SW 1271 (cell line): ENCODE data around the gene NOL9.
"Not testable (repeated sequence)": the region's sequence is repeated elsewhere in the genome, so short reads cannot be mapped to it uniquely, and the experiment has no call there.

Experiments
- DNase-seq, 2 experiments: peaks; one replicate each; lab custom pipeline; 2025; lab: John Stamatoyannopoulos, UW

The NOL9 gene

DNA sequence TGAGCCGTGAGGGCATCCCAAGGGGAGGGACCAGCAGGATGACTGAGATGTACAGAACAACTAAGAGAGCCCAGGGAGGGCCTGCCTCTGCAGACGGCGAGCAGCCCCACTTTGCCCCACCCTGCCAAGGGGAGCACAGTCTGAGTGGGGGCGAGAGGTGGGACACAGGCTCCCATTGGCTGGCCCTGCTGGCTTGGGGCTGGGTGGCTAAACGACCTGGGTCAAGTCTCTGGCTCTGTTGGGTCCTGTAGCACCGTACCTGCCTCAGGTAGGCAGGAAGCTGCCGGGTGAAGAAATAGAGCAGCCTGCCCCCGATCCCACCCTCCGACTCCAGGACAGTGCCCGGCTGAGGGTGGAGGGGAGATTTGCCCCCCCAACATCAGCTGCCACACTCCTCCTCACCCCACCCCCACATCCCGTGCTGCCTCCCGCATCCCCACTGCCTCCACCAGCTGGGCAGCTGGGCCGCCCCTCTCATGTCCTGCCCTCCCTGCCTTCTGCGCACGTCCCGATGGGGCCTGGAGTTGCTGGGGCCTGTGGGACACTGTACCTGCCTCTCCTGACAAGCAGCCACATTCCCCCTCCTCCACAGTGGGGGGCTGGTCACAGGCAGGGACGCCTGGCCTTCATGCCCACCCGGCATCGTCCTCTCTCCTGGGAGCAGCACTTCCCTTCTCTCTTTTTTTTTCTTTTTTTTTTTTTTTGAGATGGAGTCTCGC, 50.3 kb downstream of the NOL9 start:
- DNase-seq = no peak

DNA sequence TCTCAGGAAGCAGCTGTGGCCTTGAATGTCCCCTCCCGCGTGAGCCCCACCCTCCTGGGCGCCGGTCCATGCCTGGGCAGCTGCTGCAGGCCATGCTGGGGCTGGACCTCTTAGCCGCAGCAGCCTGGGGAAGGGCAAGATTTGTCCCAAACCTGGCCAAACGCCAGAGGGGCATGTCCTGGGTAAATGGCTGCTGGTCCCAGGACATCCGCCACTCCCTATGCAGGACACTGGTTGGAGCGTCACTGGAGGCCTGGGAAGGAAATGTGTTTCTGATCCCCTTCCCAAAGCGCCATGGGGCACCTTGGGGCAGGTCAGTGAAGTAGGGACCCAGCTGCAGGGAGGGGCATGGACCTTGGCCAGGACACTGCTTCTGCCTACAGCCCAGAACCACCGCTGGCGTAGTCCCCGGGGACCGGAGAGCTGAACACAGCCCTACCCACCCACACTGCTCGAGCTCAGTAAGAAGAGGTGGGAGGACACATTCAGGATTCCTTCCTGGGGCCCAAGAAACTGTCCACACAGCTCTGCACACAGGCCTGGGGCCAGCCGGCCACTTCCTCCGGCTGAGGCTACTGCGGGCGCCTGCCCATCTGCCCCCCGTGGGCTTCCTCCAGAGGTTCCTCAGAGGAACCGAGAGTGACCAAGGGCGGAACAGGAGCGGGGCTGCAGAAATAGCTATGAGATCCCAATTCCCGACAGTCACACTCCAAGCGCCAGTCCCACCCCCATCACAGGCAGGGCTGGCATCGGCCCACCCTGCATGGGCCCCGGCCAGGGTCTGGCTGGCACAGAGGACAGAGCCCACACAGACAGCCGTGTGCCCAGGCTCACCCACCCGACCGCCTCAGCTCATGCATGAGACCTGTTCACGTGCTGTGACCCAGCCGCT, 52.1 kb downstream of the NOL9 start:
- no peak for DNase-seq

DNA sequence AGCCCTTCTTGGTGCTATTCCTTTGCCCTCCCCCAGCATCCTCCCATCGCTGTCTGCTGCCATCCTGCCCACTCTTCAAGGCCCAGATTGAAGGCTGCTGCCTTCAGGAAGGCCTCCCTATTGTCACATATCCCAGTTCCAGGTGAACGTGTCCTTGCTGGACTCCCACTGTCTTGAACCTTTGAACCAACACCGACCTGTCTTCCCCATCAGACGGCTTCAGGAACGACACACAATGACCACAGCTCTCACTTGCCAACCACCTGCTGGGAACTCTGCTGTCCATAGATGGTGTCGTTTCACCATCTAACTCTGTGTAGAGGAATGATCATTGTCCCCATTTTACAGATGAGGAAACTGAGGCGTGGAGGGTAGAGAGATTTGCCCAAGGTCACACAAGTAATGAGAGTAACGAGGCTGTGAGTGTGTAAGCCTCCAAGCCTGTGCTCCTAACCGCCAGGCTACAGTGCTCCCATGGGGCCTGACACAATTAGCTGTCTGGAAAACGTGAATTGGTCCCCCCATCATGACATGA, 53.0 kb downstream of the NOL9 start:
- DNase-seq = no peak

DNA sequence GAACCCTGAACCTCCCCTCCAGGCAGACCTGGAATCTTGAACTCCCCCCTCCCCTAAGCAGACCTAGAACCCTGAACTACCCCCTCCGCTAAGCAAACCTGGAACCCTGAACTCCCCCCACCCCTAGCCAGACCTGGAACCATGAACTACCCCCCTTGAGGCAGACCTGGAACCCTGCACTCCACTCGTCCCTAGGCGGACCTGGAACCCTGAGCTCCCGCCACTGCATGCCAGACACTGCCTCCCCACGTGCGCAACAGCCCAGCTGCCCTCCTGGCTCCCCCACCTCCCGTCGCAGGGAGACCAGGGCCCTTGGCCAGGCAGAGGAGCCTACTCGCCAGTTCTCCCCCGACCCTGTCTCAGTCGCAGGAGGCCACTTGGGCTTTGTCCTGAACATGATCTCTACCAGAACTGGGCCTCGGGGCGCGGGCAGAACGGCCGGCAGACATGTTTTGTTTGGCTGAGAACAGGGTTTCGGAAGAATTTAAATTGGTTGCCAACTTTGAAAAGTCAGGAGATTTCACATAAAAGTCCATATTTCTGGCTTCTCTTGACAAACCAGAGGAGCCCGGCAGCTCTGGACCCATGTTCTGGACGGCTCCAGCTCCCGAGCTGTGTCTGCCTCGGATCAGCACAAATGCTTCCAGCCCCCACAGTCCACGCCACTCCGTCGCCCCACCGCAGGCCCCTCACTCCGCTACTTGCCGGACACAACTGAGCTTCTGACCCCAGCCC, 53.6 kb downstream of the NOL9 start:
- no peak for DNase-seq

DNA sequence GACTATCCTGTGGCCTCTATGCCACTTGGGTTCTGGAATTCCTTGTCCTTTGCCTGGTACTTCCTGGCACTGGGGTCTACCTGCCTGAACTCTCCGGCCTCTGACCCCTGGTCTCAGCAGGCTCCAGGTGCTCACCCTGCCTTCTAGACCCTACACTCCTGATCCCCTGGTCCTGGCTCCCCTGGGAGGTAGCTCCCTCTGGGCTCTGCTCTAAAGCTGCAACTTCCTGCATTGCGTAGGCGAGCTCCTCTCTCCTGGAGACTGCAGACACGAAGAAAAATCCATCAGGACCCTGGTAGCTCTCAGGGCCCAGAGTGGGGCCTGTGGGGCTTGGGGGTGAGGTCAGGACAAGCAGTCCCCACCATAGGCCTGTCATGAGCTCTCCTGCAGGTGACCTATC, 55.0 kb downstream of the NOL9 start:
- DNase-seq = no peak

DNA sequence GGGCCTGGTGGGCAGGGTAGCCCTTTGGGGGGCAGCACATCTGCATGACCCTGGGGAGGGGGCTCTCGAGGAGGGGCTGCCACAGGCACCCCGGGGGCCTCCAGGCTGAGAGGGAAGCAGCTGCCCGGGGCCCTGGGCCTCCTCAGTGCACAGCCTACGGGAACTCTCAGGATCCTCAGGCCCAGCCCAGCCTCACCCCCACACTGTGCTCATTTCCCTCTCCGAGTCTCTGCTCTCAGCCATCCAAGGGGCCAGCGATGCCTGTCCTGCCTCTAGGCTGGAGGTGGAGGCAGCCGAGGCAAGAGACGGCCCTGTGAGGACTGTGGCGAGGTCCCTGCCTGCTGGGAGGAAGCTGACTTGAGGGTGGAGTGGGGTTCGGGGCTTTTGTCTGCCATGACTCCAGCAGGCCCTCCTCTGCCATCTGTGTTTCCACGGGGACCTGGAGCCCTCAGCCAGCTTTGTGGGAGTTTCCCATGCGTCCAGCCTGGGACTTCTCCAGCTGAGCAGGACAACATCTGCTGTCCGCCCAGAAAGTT, 55.7 kb downstream of the NOL9 start:
- no peak for DNase-seq

DNA sequence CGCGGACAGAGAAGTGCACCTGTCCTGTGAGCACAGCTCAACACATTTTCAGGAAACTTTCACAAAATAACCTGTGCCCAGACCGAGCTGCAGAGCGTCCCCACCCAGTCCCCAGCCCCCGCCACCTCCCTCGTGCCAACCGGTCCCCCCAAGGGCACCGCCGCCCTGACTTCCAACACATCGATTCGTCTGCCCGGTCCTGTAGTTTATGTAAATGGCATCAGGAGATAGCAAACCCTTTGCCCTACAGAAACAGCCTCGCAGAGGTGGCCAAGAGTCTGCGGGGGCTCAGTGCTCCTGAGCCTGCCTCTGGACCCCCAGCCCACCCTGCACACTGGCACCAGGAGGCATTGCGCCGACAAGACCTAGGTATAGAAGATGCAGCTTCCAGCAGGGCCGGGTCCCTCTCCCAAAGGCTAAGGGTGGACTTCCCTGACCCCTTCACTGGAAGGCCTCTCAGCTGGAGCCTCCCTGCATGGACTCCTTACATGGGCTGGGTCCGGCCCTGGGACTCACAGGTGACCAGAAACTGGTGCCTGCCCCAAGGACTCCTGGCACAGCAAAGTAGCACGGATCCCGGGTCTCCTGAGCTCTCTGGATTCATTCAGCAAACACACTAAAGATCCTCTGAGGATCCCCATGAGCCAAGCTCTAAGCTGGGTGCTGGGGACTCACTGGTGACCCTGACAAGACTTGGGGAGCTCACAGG, 56.3 kb downstream of the NOL9 start:
- DNase-seq = no peak

DNA sequence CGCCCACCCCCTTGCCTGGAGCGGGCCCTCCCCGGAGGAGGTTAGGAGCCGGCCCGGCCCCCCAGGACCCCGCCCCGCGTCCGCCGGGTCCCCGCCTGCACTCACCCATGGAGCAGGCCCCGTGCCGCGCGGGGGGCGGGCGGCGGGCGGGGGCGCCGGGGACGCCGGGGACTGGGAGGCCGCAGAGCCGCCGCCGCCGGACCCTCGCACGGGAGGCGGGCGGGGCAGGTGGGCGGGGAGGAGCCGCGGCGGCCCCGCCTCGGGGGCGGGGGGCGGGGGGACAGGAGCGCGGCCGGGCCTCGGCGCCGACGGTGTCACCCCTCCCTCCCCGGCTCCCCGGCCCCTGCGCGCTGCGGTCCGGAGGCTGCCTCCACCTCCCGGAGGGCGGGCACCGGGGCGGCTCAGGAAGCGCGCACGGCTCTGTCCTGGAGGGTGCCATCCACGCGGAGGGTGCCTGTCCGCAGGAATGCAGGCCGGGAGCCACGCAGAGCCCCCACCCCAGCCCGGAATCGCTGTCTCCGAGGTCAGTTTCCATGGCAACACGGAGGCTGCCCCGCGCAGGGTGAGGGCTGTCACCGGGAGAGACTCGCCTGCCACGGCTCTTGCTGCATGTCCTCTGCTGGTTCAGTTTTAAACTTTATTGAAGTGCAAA, 57.0 kb downstream of the NOL9 start:
- DNase-seq = peak in 1 of 2 experiments; percentile 56

DNA sequence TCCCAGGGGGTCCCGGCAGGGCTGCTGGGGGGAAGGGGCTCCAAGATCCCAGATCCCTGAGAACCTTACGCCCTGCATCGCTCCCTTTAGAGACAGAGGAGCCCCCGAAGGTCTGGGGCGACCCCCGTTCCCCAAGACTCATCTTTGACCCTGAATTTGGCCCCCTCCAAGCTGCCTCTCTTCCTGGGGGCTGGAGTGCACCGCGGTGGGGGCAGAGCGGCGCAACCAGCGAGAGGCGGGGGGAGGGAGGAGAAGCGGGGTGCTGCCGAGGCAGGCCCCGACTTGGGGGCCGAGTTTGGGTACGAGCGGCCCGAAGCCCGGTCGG, 57.5 kb downstream of the NOL9 start:
- DNase-seq = no peak

DNA sequence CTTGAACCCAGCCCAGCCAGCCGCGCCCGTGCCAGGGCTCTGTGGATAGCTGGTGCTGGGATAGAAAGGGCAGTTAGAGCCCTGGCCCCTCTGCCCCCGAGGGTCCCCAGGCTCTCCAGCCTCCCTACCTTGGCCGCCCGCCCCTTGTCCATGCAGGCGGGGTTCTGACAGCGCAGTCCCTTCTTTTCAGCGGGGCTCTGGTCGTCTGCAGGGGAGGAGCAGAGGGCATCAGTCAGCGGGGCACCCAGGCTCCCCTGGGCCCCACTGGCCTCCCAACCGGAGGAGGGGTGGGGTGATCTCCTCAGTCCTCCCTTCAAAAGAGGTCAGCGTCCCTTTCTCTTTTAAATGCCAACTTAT, 58.0 kb downstream of the NOL9 start:
- DNase-seq = no peak

DNA sequence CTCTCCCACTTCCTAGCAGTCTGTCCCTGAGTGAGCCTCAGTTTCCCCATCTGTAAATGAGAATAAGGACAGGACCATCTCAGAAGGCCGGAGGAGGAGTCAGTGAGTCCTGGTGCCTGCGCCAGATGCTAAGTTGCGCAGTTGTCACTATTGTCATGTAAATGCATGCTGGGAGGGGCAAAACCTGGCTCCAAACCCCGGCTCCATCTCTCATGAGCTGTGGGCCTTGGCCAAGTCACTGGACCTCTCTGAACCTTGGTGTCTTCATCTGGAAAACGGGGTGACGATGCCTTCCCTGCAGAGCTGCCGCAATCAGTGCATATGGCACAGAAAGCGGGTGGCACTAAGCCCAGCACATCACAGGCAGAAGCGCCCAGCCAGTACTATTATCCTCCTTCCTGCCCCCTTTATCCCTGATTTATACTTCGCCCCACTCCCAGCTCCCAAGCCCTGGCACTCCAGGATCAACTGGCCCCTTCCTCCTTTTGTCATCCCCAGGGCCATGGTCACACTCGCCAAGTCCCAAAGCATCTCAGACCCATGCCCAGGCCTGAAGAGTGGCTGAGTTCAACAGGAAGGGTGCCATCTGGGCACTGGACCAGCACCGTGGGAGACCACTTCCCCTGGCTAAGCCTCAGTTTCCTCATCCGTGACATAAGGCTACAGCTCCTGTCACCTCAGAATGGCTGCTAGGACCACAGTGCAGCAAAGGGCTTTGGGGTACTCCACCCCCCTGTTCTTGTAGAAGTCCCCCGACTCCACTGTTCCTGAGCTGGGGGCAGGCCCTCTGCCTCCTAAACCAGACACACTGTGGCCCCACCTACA, 58.6 kb downstream of the NOL9 start:
- DNase-seq = no peak

DNA sequence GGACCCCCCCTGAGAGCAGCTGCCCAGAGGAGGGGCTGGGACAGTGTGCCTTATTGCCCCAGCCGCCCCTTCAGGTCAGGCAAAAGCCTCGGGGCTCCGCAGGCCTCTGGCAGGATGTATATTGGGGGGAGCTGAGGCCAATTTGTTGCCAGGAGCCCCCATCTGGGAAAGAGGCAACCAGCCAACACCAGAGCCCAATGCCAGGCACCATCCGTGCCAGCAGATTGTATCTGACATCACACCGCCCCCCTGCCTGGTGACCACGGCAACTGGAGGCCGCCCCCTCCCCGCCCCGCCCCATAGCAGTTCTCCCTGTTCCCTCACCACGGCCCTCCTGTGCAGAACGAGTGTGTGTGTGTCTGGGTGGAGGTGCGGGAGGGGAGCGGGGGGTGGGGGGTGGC, 59.3 kb downstream of the NOL9 start:
- no peak for DNase-seq

DNA sequence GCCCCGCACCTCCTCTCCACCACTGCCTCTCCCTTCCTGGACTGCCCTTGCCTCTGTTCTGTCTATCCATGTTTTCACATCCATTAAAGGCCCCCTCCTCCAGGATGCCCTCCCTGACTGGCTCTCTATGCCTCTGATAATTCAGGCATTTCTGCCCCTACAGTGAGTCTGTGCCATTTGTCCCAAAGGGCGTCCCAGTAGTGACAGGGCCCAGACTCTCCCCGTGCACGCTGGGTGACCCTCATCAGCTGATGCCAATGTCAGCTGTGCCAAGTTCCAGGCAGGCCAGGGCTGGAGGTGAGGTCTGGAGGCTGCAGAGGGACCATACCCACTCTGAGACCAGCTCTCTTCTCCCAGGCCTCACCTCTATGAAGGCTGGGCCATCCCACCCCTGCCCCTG, 59.7 kb downstream of the NOL9 start:
- DNase-seq = no peak

DNA sequence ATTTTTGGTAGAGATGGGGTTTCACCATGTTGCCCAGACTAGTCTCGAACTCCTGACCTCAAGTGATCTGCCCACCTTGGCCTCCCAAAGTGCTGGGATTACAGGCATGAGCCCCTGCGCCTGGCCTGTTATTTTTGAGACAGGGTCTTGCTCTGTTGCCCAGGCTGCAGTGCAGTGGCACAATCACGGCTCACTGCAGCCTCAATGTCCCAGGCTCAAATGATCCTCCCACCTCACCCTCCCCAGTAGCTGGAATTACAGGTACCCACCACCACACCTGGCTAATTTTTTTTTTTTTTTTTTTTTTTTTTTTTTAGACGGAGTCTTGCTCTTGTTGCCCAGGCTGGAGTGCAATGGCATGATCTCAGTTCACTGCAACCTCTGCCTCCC, 60.5 kb downstream of the NOL9 start:
- not testable (repeated sequence) for DNase-seq

DNA sequence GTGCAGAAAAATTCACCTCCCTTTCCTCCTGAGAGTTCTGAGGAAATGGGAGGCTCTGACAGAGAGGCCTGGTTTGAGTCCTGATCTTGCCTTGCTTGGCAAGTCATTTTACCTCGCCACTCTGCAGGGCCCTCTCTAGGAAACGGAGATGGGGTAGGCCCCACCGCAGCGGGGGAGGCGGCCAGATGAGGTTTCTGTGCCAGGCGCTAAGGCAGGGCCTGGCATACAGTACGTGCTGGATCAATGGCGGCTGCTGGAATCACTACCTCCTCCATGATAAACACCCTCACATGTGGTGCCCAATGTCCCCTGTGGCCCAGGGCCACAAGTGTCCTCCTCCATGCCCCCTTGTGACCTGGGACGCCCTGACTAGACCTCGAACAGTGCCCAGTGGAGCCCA, 62.3 kb downstream of the NOL9 start:
- no peak for DNase-seq

DNA sequence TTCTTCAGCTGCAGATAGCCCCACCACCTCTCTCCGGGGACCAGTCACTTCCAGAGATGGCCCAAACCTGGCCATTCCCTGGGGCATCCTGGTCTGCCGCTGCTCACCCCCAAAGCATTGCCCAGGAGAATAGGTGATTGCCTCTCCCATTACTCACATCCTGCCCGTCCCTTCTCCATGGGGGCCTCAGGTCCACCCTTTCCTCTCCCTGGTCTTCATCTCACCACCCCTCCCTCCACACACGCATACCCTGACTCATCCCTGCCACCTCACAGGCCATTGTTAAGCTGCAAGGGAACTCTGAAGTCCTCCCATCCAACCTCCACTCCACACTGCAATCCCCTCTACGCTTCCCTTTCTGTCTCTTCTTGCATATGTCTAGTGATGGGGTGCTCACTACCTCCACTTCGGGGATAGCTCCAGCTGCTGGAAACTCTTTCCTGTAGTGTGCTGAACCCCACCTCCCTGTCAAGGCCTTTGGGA, 62.8 kb downstream of the NOL9 start, which contains the start of gene PLEKHG5:
Gene PLEKHG5, minus strand, starts transcription at position 188 of the 483 bp plus-strand sequence. CDS start 14,096 bp downstream, outside the sequence.
- peak; percentile 86 for DNase-seq

DNA sequence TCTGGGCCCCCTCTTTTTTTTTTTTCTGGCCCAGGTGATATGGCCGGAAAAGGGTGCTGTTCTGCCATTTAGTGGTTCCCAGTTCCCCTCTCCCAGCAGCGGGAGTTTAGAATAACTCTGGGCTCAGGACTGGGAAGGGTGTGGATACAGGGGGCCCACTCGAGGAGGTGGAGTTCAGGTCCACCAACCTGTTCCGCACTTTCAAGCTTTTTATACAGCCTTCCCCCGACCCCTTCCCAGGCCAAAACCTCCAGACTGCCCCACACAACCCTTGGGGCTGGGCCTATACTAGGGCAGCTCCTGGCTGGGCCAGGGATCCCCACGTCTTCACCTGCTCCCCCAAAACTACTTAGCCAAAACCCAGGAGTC, 63.2 kb downstream of the NOL9 start:
- peak in 1 of 2 experiments; percentile 38 for DNase-seq

DNA sequence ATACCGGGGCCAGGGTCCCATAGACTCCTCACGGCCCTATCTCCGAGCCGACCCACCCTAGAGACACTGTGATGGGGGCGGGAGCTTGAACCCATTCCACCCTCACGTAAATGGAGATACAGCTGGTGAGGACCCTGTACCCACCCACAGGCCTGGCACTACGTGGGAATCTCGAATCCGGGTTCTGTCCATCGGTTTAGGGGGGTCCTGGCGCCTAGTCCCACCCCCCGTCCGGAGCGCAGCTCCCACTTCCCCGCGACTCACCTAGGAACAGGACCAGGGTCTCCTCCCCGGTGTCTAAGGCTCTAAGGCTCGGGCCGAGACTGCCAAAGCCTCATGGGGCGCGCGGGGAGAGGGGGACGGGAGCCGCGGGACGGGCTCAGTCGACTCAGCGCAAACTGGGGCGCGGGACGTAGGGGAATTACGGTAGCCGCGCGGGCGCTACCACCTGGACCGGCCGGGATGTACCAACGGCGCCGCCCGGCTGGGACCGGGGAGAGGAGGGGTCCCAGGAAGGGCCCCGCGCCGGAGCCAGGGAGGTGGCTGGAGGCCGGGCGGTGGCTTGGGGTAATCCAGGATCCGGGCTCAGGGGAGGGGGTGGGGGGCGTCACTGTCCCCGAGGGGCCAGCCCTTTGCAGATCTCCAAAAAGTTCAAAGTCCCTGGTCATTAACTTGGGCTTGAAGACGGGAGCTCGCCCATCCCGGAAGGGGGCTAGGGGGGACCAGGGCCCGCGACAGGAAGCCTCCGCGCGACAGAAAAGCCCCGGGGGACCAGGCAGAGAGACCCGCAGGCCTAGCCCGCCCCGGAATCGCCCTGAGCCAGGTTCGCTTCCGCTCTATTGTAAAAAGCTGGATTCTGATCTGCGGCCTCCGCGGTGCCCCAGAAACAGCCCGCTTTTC, 63.9 kb downstream of the NOL9 start:
- peak in 1 of 2 experiments; percentile 36 for DNase-seq

DNA sequence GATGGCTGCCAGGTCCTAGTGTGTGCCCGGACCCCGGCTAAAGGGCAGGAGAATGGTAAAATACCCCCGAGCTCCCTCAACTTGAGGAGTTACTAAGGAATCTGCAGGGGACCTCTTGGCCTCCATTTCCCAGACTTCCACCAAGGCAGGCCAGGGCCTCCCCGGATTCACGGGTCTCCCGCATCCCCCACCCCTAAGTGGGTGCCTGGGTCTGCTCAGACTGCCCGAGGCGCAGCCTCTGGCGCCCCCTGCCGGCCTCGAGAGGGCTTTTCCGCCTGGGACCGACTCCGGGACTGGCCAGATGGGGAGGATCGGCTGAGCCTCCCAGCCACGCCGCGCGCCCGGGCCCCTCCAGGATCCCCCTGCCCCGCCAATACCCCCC, 64.5 kb downstream of the NOL9 start:
- peak in 1 of 2 experiments; percentile 51 for DNase-seq
